ENCODE data around the gene INPP5F.

DNA sequence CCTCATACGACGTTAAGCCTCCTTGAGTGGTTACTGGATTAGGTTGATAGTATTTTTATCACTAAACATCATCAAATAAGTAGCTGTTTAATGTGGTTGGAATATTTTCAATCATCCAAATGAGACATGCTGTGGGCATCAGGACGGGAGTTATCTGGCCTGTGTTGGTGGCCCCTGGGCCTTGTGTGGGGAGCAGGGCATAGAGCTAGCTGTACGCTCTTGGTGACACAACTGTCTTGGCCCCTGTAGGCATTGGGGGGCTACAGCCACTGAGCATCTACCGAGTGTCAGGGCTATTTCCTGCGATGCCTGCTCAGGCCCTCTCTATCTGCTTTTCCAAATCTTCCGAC, 46.4 kb upstream of the INPP5F start:
- TF ChIP-seq POLR2A (IDR thresholded peaks at IDR 0.05) = no peak
- TF ChIP-seq, protein P1, sequence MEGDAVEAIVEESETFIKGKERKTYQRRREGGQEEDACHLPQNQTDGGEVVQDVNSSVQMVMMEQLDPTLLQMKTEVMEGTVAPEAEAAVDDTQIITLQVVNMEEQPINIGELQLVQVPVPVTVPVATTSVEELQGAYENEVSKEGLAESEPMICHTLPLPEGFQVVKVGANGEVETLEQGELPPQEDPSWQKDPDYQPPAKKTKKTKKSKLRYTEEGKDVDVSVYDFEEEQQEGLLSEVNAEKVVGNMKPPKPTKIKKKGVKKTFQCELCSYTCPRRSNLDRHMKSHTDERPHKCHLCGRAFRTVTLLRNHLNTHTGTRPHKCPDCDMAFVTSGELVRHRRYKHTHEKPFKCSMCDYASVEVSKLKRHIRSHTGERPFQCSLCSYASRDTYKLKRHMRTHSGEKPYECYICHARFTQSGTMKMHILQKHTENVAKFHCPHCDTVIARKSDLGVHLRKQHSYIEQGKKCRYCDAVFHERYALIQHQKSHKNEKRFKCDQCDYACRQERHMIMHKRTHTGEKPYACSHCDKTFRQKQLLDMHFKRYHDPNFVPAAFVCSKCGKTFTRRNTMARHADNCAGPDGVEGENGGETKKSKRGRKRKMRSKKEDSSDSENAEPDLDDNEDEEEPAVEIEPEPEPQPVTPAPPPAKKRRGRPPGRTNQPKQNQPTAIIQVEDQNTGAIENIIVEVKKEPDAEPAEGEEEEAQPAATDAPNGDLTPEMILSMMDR (IDR thresholded peaks at IDR 0.05) = no peak

Data from gastroesophageal sphincter (tissue), 3 donors.